IMR-90 (cell line): Measurements from ENCODE around the gene CDK11B. TPM values are rescaled to one million over a fixed set of nuclear protein-coding genes. Genes with fewer than 3 reads are reported as not detected.
"Not testable (repeated sequence)": the region's sequence is repeated elsewhere in the genome, so short reads cannot be mapped to it uniquely, and the experiment has no call there.

Experiments
- ATAC-seq: fragments of 200-7000 bp; cut with Tn5 transposase; 2 replicates; pipeline ENCODE4 v1.9.1; 2020; ENCODE audit warnings: low read depth, mild to moderate bottlenecking, moderate library complexity
- BruUV-seq: library from RNA; stranded (reverse); fragments of 400-500 nt; replicated peaks from 2 replicates; lab custom pipeline; 2021; lab: Mats Ljungman, UMichigan
- CTCF ChIA-PET: fragments of 300-600 bp; formaldehyde crosslinking; extraction: SDS; loops from one replicate; lab custom pipeline; 2021; ENCODE audit warnings: antibody characterized with exemption; lab: Yijun Ruan, JAX
- POLR2A ChIA-PET: fragments of 300-600 bp; sonication (Branson Sonifier 250); formaldehyde crosslinking; loops from one replicate; lab custom pipeline; 2022; ENCODE audit warnings: antibody characterized with exemption; ENCODE audit not compliant: unreplicated experiment; lab: Charles Lee
- DNase-seq: peaks from one replicate; pipeline ENCODE4 v3.0.0; 2013
- H2AFZ ChIP-seq: replicated peaks from 2 replicates; pipeline ENCODE3; 2013; ENCODE audit warnings: low read length, mild to moderate bottlenecking; ENCODE audit not compliant: poor library complexity
- H2AK5ac ChIP-seq: 2 replicates; pipeline ENCODE4 v1.6.1; 2013; ENCODE audit warnings: low read depth, low read length, inconsistent platforms
- H2AK9ac ChIP-seq: replicated peaks from 2 replicates; pipeline ENCODE3; 2013; ENCODE audit warnings: mild to moderate bottlenecking, low read depth, low read length, moderate library complexity; ENCODE audit not compliant: poor library complexity
- H2BK120ac ChIP-seq: 2 replicates; pipeline ENCODE4 v1.6.1; 2013; ENCODE audit warnings: low read depth, low read length, inconsistent platforms
- H2BK15ac ChIP-seq: 3 replicates; pipeline ENCODE4 v1.6.1; 2013; ENCODE audit warnings: low read depth, low read length, inconsistent platforms
- H2BK20ac ChIP-seq: 2 replicates; pipeline ENCODE4 v1.6.1; 2013; ENCODE audit warnings: low read depth, mild to moderate bottlenecking, inconsistent platforms, low read length, moderate library complexity
- H2BK5ac ChIP-seq: 2 replicates; pipeline ENCODE4 v1.6.1; 2013; ENCODE audit warnings: mild to moderate bottlenecking, low read depth, low read length, inconsistent platforms; ENCODE audit not compliant: poor library complexity, severe bottlenecking
- H3K14ac ChIP-seq: replicated peaks from 2 replicates; pipeline ENCODE4 v1.6.1; 2013; ENCODE audit warnings: low read depth, low read length, inconsistent platforms
- H3K18ac ChIP-seq: 2 replicates; pipeline ENCODE4 v1.6.1; 2013; ENCODE audit warnings: low read depth, low read length, control low read depth
- H3K23ac ChIP-seq: 2 replicates; pipeline ENCODE4 v1.6.1; 2013; ENCODE audit warnings: low read depth, low read length, inconsistent platforms
- H3K27ac ChIP-seq: 2 replicates; pipeline ENCODE4 v1.5.1; 2013; ENCODE audit warnings: mild to moderate bottlenecking, control low read depth, low read length; ENCODE audit not compliant: insufficient read depth
- H3K27me3 ChIP-seq: 2 replicates; pipeline ENCODE4 v1.6.1; 2013; ENCODE audit warnings: low read length; ENCODE audit not compliant: control insufficient read depth, insufficient read depth
- H3K36me3 ChIP-seq: 2 replicates; pipeline ENCODE4 v1.6.1; 2013; ENCODE audit warnings: low read length, mixed read lengths; ENCODE audit not compliant: control insufficient read depth, insufficient read depth
- H3K4ac ChIP-seq: 2 replicates; pipeline ENCODE4 v1.6.1; 2013; ENCODE audit warnings: low read depth, low read length, inconsistent platforms
- H3K4me1 ChIP-seq: 2 replicates; pipeline ENCODE4 v1.6.1; 2013; ENCODE audit warnings: low read length, mixed read lengths; ENCODE audit not compliant: control insufficient read depth, insufficient read depth
- H3K4me2 ChIP-seq: 2 replicates; pipeline ENCODE4 v1.6.1; 2013; ENCODE audit warnings: low read depth, mild to moderate bottlenecking, control low read depth, low read length, moderate library complexity
- H3K4me3 ChIP-seq: 2 replicates; pipeline ENCODE4 v1.5.1; 2013; ENCODE audit warnings: low read depth, mild to moderate bottlenecking, control low read depth, low read length, moderate library complexity; ENCODE audit not compliant: insufficient read depth
- H3K56ac ChIP-seq: 2 replicates; pipeline ENCODE4 v1.6.1; 2013; ENCODE audit warnings: low read length, inconsistent platforms; ENCODE audit not compliant: insufficient read depth; ENCODE audit errors: extremely low read depth
- H3K79me1 ChIP-seq, 2 experiments: 2 replicates each; pipeline ENCODE4 v1.6.1; 2013; ENCODE audit warnings: low read length in 2 of 2, inconsistent platforms in 1 of 2, low read depth in 1 of 2
- H3K9ac ChIP-seq: 2 replicates; pipeline ENCODE4 v1.6.1; 2013; ENCODE audit warnings: low read depth, low read length, control low read depth
- H3K9me1 ChIP-seq: 2 replicates; pipeline ENCODE4 v1.6.1; 2013; ENCODE audit warnings: low read length, inconsistent platforms; ENCODE audit not compliant: insufficient read depth
- H3K9me3 ChIP-seq: 2 replicates; pipeline ENCODE4 v1.6.1; 2013; ENCODE audit warnings: low read length; ENCODE audit not compliant: control insufficient read depth, insufficient read depth
- H4K20me1 ChIP-seq: 2 replicates; pipeline ENCODE4 v1.6.1; 2013; ENCODE audit warnings: low read length, inconsistent platforms; ENCODE audit not compliant: insufficient read depth
- H4K5ac ChIP-seq: 2 replicates; pipeline ENCODE4 v1.6.1; 2013; ENCODE audit warnings: mild to moderate bottlenecking, low read depth, low read length, control low read depth
- H4K8ac ChIP-seq, 2 experiments: 2 replicates each; pipeline ENCODE4 v1.6.1; 2013; ENCODE audit warnings: low read depth in 2 of 2, low read length in 2 of 2, control low read depth in 1 of 2, inconsistent platforms in 1 of 2
- H4K91ac ChIP-seq: 2 replicates; pipeline ENCODE4 v1.6.1; 2013; ENCODE audit warnings: low read depth, low read length, inconsistent platforms; ENCODE audit not compliant: insufficient read depth
- WGBS, 2 experiments: methylation state at CpG; one replicate each; pipeline versions ENCODE4 v1.1.5 to v1.1.7; 2013; ENCODE audit warnings: missing lambda C conversion rate in 2 of 2; ENCODE audit not compliant: insufficient read length in 1 of 2; ENCODE audit errors: extremely low coverage in 2 of 2; 5-methylcytosine and 5-hydroxymethylcytosine counted together
- dilution Hi-C: fragments of 300-500 bp; cut with HindIII; formaldehyde crosslinking; loops from one replicate; pipeline ENCODE4 v1.14.3; 2018; ENCODE audit warnings: low sequenced_read_pairs; ENCODE audit not compliant: unreplicated experiment
- in situ Hi-C: fragments of 300-500 bp; cut with MboI; formaldehyde crosslinking; loops from 3 replicates; pipeline ENCODE4 v1.14.3; 2019; ENCODE audit warnings: low sequenced_read_pairs, inconsistent platforms, mixed read lengths
- intact Hi-C: fragments of 100-400 bp; cut with micrococcal nuclease; formaldehyde crosslinking; loops from 2 replicates; pipeline ENCODE4 v1.10.0; 2022
- polyA plus RNA-seq, 3 experiments: library from polyadenylated mRNA; depleted of rRNA; stranded (reverse); fragments of >200 nt; gene quantifications; 2 replicates each; pipeline ENCODE4 v1.2.3, GENCODE V29; 2012; ENCODE audit warnings: low replicate concordance in 1 of 3
- total RNA-seq: library from RNA; depleted of rRNA; stranded (reverse); fragments of >200 nt; gene quantifications from 2 replicates; pipeline ENCODE4 v1.2.3, GENCODE V29; 2012

Gene CDK11B
- total and polyA plus RNA-seq, 2 of the 4 experiments (the other 2 are of a cell fraction) = 8.2 to 19.1 TPM

DNA sequence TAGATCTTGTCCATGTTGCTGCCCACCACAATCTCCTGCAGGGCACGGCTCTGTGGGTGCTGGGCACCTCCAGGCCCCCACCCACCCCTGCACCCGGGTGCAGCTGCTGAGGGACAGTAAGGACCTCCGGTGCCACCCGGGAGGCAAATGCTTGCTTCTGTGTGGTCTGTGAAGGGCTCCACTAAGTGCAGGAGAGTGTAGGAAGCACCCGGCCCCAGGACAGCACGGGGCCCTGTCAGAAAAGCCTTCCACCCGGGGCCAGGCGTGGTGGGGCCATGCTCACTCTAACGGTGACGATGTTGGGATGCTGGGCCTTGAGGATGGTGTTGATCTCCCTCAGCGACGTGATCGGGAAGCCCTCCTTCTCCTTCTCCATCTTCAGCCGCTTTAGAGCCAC, 21.3 kb downstream of the CDK11B start:
- H3K79me1 ChIP-seq, H3K9me1 ChIP-seq, DNase-seq, H3K56ac ChIP-seq, H2AK9ac ChIP-seq, H2AK5ac ChIP-seq, H4K91ac ChIP-seq, H4K8ac ChIP-seq, H3K4me2 ChIP-seq, H2BK20ac ChIP-seq, H3K9me3 ChIP-seq, H3K4me1 ChIP-seq, ATAC-seq, CTCF ChIA-PET, BruUV-seq, H2BK120ac ChIP-seq, H3K14ac ChIP-seq, POLR2A ChIA-PET, H3K9ac ChIP-seq, H3K18ac ChIP-seq, H4K5ac ChIP-seq, dilution Hi-C loops, H3K23ac ChIP-seq, H2BK5ac ChIP-seq, H3K27me3 ChIP-seq, H3K4ac ChIP-seq, H2BK15ac ChIP-seq, intact Hi-C loops, H3K27ac ChIP-seq, H2AFZ ChIP-seq, H3K4me3 ChIP-seq, in situ Hi-C loops, H4K20me1 ChIP-seq: not testable (repeated sequence)
- peaks cover 11% of the 10 kb centered on the region for H3K36me3 ChIP-seq
- WGBS, 2 experiments = no CpG with 5 or more reads among the region's 14 CpGs

DNA sequence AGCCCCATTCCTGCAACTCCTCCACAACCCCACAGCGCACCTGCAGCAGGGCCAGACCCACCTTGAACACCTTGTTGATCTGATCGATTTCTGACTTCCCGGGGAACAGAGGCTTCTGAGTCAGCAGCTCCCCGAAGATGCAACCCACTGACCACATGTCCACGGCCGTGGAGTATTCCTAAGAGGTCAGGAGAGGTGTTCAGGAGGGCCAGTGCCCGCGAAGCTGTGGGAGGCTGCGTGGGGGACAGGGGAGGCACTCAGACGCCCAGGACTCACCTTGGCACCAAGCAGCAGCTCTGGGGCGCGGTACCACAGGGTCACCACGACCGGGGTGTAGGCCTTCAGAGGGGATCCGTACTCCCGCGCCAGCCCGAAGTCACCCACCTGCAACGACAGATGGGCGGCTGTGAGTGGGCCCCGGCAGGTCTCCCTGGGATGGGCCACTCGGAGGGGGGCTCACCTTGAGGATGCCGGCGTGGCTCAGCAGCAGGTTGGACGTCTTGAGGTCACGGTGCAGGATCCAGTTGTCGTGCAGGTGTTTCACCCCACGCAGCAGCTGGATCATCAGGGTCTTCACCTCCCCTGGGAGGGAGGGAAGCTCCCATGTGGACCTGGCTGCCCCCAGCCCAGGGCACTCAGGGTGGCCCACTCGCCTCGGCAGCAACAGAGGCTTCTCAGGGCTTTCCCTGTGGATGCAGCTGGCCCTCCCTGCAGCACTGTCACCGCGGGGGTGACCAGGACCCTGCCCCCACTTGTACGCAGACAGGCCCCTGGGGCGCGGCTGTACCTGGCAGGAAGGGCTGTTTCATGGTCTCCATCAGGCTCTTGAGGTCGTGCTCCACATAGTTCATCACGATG, 22.0 kb downstream of the CDK11B start:
- H3K79me1 ChIP-seq, H3K9ac ChIP-seq, H4K8ac ChIP-seq, H3K9me3 ChIP-seq, H3K14ac ChIP-seq, H3K56ac ChIP-seq, CTCF ChIA-PET, BruUV-seq, H3K27ac ChIP-seq, H3K23ac ChIP-seq, H2AK9ac ChIP-seq, ATAC-seq, in situ Hi-C loops, POLR2A ChIA-PET, H4K5ac ChIP-seq, H2BK5ac ChIP-seq, dilution Hi-C loops, H2BK20ac ChIP-seq, H2AFZ ChIP-seq, DNase-seq, H3K18ac ChIP-seq, H3K4ac ChIP-seq, H2BK15ac ChIP-seq, intact Hi-C loops, H2BK120ac ChIP-seq, H3K4me3 ChIP-seq, H3K9me1 ChIP-seq, H3K4me2 ChIP-seq, H4K91ac ChIP-seq, H2AK5ac ChIP-seq, H4K20me1 ChIP-seq, H3K27me3 ChIP-seq, H3K4me1 ChIP-seq: not testable (repeated sequence)
- H3K36me3 ChIP-seq = peaks cover 11% of the 10 kb centered on the region
- WGBS, 2 experiments = 95% methylated on average over 12 of the region's 37 CpGs; no CpG with 5 or more reads in 1 of the 2 experiments
